GM23338 (cell line): ENCODE results near the gene ZNF236.

ENCODE experiments used
- CTCF ChIP-seq, 2 experiments: fragments of 200-600 bp in 1 of 2; sonication (generic) in 1 of 2; conservative IDR thresholded peaks; 2 replicates each; pipeline versions ENCODE4 v1.5.1 to v1.6.1; 2016 to 2017; ENCODE audit warnings: antibody characterized with exemption in 2 of 2, low read depth in 2 of 2, mild to moderate bottlenecking in 2 of 2, moderate library complexity in 1 of 2
- EZH2 ChIP-seq: fragments of 200-600 bp; sonication (generic); IDR thresholded peaks from one replicate; pipeline ENCODE4 v1.8.0; 2017; ENCODE audit warnings: antibody characterized with exemption, mild to moderate bottlenecking, low read depth; ENCODE audit not compliant: unreplicated experiment
- POLR2AphosphoS5 ChIP-seq: IDR thresholded peaks from 2 replicates; pipeline ENCODE4 v1.6.1; 2016; ENCODE audit warnings: antibody characterized with exemption, low read depth

- TF ChIP-seq CTCF (conservative IDR thresholded peaks at IDR 0.05; ENCODE audit: low read depth in 2 of 2) (no peak), POLR2AphosphoS5 (no peak), EZH2 (no peak)
These were observed 4.3 kb upstream of the ZNF236 start for GRCh38 chr18:76817888-76818611.
